Karpas-422 (cell line): ENCODE results near the gene LSAMP. TPM values are rescaled to one million over a fixed set of nuclear protein-coding genes. Genes with fewer than 3 reads are reported as not detected.

Experiments
- DNase-seq: peaks from one replicate; pipeline ENCODE4 v3.0.0-alpha.2; 2015
- H2AFZ ChIP-seq: fragments of 200-600 bp; sonication (generic); 2 replicates; pipeline ENCODE4 v1.6.1; 2014; ENCODE audit warnings: antibody characterized with exemption, low read length, mixed read lengths
- H3K27ac ChIP-seq: fragments of 200-600 bp; sonication (generic); 2 replicates; pipeline ENCODE4 v1.5.1; 2014; ENCODE audit warnings: mild to moderate bottlenecking, low read length, moderate library complexity
- H3K27me3 ChIP-seq: fragments of 200-600 bp; sonication (generic); 2 replicates; pipeline ENCODE4 v1.6.1; 2014; ENCODE audit warnings: low read length, mixed read lengths
- H3K36me3 ChIP-seq: fragments of 200-600 bp; sonication (generic); 2 replicates; pipeline ENCODE4 v1.6.1; 2014; ENCODE audit warnings: low read length, mixed read lengths; ENCODE audit not compliant: insufficient read depth
- H3K4me1 ChIP-seq: fragments of 200-600 bp; sonication (generic); 2 replicates; pipeline ENCODE4 v1.6.1; 2014; ENCODE audit warnings: mild to moderate bottlenecking, low read length, mixed read lengths
- H3K4me2 ChIP-seq: fragments of 200-600 bp; sonication (generic); 2 replicates; pipeline ENCODE4 v1.6.1; 2014; ENCODE audit warnings: low read length, low read depth, mild to moderate bottlenecking; ENCODE audit not compliant: poor library complexity, severe bottlenecking
- H3K4me3 ChIP-seq: fragments of 200-600 bp; sonication (generic); 2 replicates; pipeline ENCODE4 v1.5.1; 2014; ENCODE audit warnings: mild to moderate bottlenecking, antibody characterized with exemption, low read length, mixed read lengths
- H3K79me2 ChIP-seq: fragments of 200-600 bp; sonication (generic); 2 replicates; pipeline ENCODE4 v1.6.1; 2014; ENCODE audit warnings: mild to moderate bottlenecking, low read length, mixed read lengths
- H3K9ac ChIP-seq: fragments of 200-600 bp; sonication (generic); 2 replicates; pipeline ENCODE4 v1.6.0; 2014; ENCODE audit warnings: low read length
- H3K9me2 ChIP-seq: fragments of 200-600 bp; sonication (generic), shearing (Covaris generic); replicated peaks from 2 replicates; pipeline ENCODE4 v1.6.0; 2014; ENCODE audit warnings: mild to moderate bottlenecking, low read length, moderate library complexity; ENCODE audit not compliant: insufficient read depth
- H3K9me3 ChIP-seq: fragments of 300-700, 200-600 bp; sonication (generic); 2 replicates; pipeline ENCODE4 v1.6.1; 2014; ENCODE audit warnings: low read length, mixed read lengths
- H4K20me1 ChIP-seq: fragments of 200-600 bp; sonication (generic); 2 replicates; pipeline ENCODE4 v1.6.1; 2014; ENCODE audit warnings: mild to moderate bottlenecking, antibody characterized with exemption, low read length, low read depth; ENCODE audit not compliant: insufficient read depth
- total RNA-seq: library from RNA; depleted of rRNA; stranded (reverse); fragments of >200 nt; shearing (Covaris generic); gene quantifications from 2 replicates; pipeline ENCODE4 v1.2.3, GENCODE V29; 2014; ENCODE audit warnings: low replicate concordance

The LSAMP gene
- total RNA-seq, 1 experiment from 2014 or later = not detected

- no peak overlapping the region for H3K9ac ChIP-seq
- no peak overlapping the region for H3K4me3 ChIP-seq
- H3K9me3 ChIP-seq = no peaks in the 10 kb centered on the region
- H3K36me3 ChIP-seq = no peaks in the 10 kb centered on the region
- no peaks in the 10 kb centered on the region for H3K27me3 ChIP-seq
- no peaks in the 10 kb centered on the region for H3K79me2 ChIP-seq
- 0 out of 2 replicates have a peak, but pooled peaks cover 1% of the 10 kb centered on the region for H3K9me2 ChIP-seq
- H3K4me1 ChIP-seq = no peaks in the 10 kb centered on the region
- H3K27ac ChIP-seq = no peak overlapping the region
- no peak overlapping the region for H3K4me2 ChIP-seq
- H4K20me1 ChIP-seq = no peaks in the 10 kb centered on the region
- no peak overlapping the region for H2AFZ ChIP-seq
- DNase-seq = no peak
Observed at GRCh38 chr3:116393199-116393598, 52.1 kb downstream of the LSAMP start.

- no peaks in the 10 kb centered on the region for H3K9me3 ChIP-seq
- H3K27ac ChIP-seq = no peak overlapping the region
- H3K36me3 ChIP-seq = no peaks in the 10 kb centered on the region
- no peaks in the 10 kb centered on the region for H3K79me2 ChIP-seq
- no peaks in the 10 kb centered on the region for H3K27me3 ChIP-seq
- no peaks in the 10 kb centered on the region for H4K20me1 ChIP-seq
- H3K9ac ChIP-seq = no peak overlapping the region
- H3K4me1 ChIP-seq = no peaks in the 10 kb centered on the region
- DNase-seq = no peak
- H3K9me2 ChIP-seq = no peaks in the 10 kb centered on the region
- H3K4me2 ChIP-seq = no peak overlapping the region
- H2AFZ ChIP-seq = no peak overlapping the region
- H3K4me3 ChIP-seq = no peak overlapping the region
Observed at GRCh38 chr3:116392291-116392690, 53.0 kb downstream of the LSAMP start.

- no peaks in the 10 kb centered on the region for H3K79me2 ChIP-seq
- no peak overlapping the region for H3K4me2 ChIP-seq
Observed at GRCh38 chr3:116391296-116392201, 53.7 kb downstream of the LSAMP start.

GRCh38 chr3:116390318-116390717, 55.0 kb downstream of the LSAMP start:
- Histone ChIP-seq H3K27ac (no peak overlapping the region), H3K36me3 (no peaks in the 10 kb centered on the region), H3K79me2 (no peaks in the 10 kb centered on the region), H3K4me2 (no peak overlapping the region), H4K20me1 (no peaks in the 10 kb centered on the region), H3K9me3 (no peaks in the 10 kb centered on the region), H3K4me1 (no peaks in the 10 kb centered on the region), H3K9ac (no peak overlapping the region), H3K4me3 (no peak overlapping the region), H3K27me3 (no peaks in the 10 kb centered on the region), H2AFZ (no peak overlapping the region), H3K9me2 (no peaks in the 10 kb centered on the region)
- DNase-seq = no peak

More at GRCh38 chr3:116391296-116392201, 53.7 kb downstream of the LSAMP start:
- Histone ChIP-seq H3K9ac (no peak overlapping the region), H3K9me3 (no peaks in the 10 kb centered on the region), H3K9me2 (no peaks in the 10 kb centered on the region), H2AFZ (no peak overlapping the region), H3K27me3 (no peaks in the 10 kb centered on the region), H3K27ac (no peak overlapping the region), H3K4me1 (no peaks in the 10 kb centered on the region), H3K36me3 (no peaks in the 10 kb centered on the region), H3K4me3 (no peak overlapping the region), H4K20me1 (no peaks in the 10 kb centered on the region)
- no peak for DNase-seq

GRCh38 chr3:116388867-116389385, 56.4 kb downstream of the LSAMP start:
- H3K4me3 ChIP-seq = no peak overlapping the region
- no peaks in the 10 kb centered on the region for H3K27me3 ChIP-seq
- no peak overlapping the region for H3K27ac ChIP-seq
- H3K4me1 ChIP-seq = no peaks in the 10 kb centered on the region
- no peak overlapping the region for H2AFZ ChIP-seq
- no peaks in the 10 kb centered on the region for H3K9me2 ChIP-seq
- H3K4me2 ChIP-seq = no peak overlapping the region
- no peak overlapping the region for H3K9ac ChIP-seq
- no peaks in the 10 kb centered on the region for H3K9me3 ChIP-seq
- no peaks in the 10 kb centered on the region for H4K20me1 ChIP-seq
- no peaks in the 10 kb centered on the region for H3K79me2 ChIP-seq
- no peaks in the 10 kb centered on the region for H3K36me3 ChIP-seq
- DNase-seq = no peak

GRCh38 chr3:116386168-116386567, 59.1 kb downstream of the LSAMP start:
- H4K20me1 ChIP-seq = no peaks in the 10 kb centered on the region
- no peaks in the 10 kb centered on the region for H3K4me1 ChIP-seq
- no peaks in the 10 kb centered on the region for H3K27me3 ChIP-seq
- DNase-seq = no peak
- H3K9me3 ChIP-seq = no peaks in the 10 kb centered on the region
- no peaks in the 10 kb centered on the region for H3K79me2 ChIP-seq
- H3K36me3 ChIP-seq = no peaks in the 10 kb centered on the region
- no peak overlapping the region for H3K4me3 ChIP-seq
- no peak overlapping the region for H2AFZ ChIP-seq
- H3K27ac ChIP-seq = no peak overlapping the region
- no peak overlapping the region for H3K4me2 ChIP-seq
- no peaks in the 10 kb centered on the region for H3K9me2 ChIP-seq
- H3K9ac ChIP-seq = no peak overlapping the region

GRCh38 chr3:116384717-116385116, 60.6 kb downstream of the LSAMP start:
- Histone ChIP-seq H3K9ac (no peak overlapping the region), H4K20me1 (no peaks in the 10 kb centered on the region), H3K9me3 (no peaks in the 10 kb centered on the region), H3K9me2 (no peaks in the 10 kb centered on the region), H3K4me1 (no peaks in the 10 kb centered on the region), H3K27me3 (no peaks in the 10 kb centered on the region), H3K27ac (no peak overlapping the region), H3K4me3 (no peak overlapping the region), H3K4me2 (no peak overlapping the region), H3K36me3 (no peaks in the 10 kb centered on the region), H3K79me2 (no peaks in the 10 kb centered on the region), H2AFZ (no peak overlapping the region)
- no peak for DNase-seq

- H3K9me2 ChIP-seq = no peaks in the 10 kb centered on the region; the same call in 1 of the 2 replicates
- H4K20me1 ChIP-seq = no peaks in the 10 kb centered on the region
- H3K9ac ChIP-seq = no peak overlapping the region
- no peak for DNase-seq
- H3K9me3 ChIP-seq = no peaks in the 10 kb centered on the region
- H3K27ac ChIP-seq = no peak overlapping the region
- H2AFZ ChIP-seq = no peak overlapping the region
- no peaks in the 10 kb centered on the region for H3K36me3 ChIP-seq
- H3K79me2 ChIP-seq = no peaks in the 10 kb centered on the region
- no peaks in the 10 kb centered on the region for H3K27me3 ChIP-seq
- H3K4me1 ChIP-seq = no peaks in the 10 kb centered on the region
- no peak overlapping the region for H3K4me2 ChIP-seq
- no peak overlapping the region for H3K4me3 ChIP-seq
Observed at GRCh38 chr3:116378077-116378476, 67.2 kb downstream of the LSAMP start.
